ENCODE results near the gene MCF2L.
"Not testable (repeated sequence)": the region's sequence is repeated elsewhere in the genome, so short reads cannot be mapped to it uniquely, and the experiment has no call there.

Gene MCF2L

GRCh38 chr13:113029487-113030258 lies 60.7 kb downstream of the MCF2L start:
- Histone ChIP-seq H3K4me3 (ENCODE audit: insufficient read depth, low read length, poor library complexity, severe bottlenecking) (no peak overlapping the region), H4K20me1 (ENCODE audit: low read depth, low read length) (no peaks in the 10 kb centered on the region), H3K4me2 (ENCODE audit: low read depth, low read length, poor library complexity, severe bottlenecking) (no peak overlapping the region), H3F3A (ENCODE audit: insufficient read depth) (no peaks in the 10 kb centered on the region), H3K27ac (ENCODE audit: low read depth, low read length) (no peak overlapping the region), H2AFZ (ENCODE audit: low read depth, low read length, severe bottlenecking) (no peak overlapping the region), H3K9me3 (ENCODE audit: insufficient read depth, low read length) (no peaks in the 10 kb centered on the region), H3K9me2 (replicated peaks; ENCODE audit: insufficient read depth, low read length) (no peaks in the 10 kb centered on the region), H3K79me2 (ENCODE audit: insufficient read depth, low read length) (no peaks in the 10 kb centered on the region), H3K27me3 (ENCODE audit: low read length) (no peaks in the 10 kb centered on the region), H3K9ac (ENCODE audit: low read length) (no peak overlapping the region), H3K36me3 (ENCODE audit: low read length) (no peaks in the 10 kb centered on the region)
- TF ChIP-seq CTCF (IDR thresholded peaks at IDR 0.05; ENCODE audit: insufficient read depth, low read length, poor library complexity, severe bottlenecking) (peak; percentile 95), EZH2phosphoT487 (conservative IDR thresholded peaks at IDR 0.05; ENCODE audit: low read length) (no peak)

DNA sequence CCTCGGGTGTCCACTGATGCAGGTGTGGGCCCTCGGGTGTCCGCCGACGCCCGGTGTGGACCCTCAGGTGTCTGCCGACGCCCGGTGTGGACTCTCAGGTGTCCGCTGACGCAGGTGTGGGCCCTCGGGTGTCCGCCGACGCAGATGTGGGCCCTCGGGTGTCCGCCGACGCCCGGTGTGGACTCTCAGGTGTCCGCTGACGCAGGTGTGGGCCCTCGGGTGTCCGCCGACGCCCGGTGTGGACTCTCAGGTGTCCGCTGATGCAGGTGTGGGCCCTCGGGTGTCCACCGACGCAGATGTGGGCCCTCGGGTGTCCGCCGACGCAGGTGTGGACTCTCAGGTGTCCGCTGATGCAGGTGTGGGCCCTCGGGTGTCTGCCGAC lies 61.2 kb downstream of the MCF2L start:
- H4K20me1 ChIP-seq (ENCODE audit: low read depth, low read length); H3K9ac ChIP-seq (ENCODE audit: low read length); H3K4me2 ChIP-seq (ENCODE audit: low read depth, low read length, poor library complexity, severe bottlenecking); H3F3A ChIP-seq (ENCODE audit: insufficient read depth); H3K36me3 ChIP-seq (ENCODE audit: low read length); H3K9me2 ChIP-seq (replicated peaks; ENCODE audit: insufficient read depth, low read length); H2AFZ ChIP-seq (ENCODE audit: low read depth, low read length, severe bottlenecking); H3K27ac ChIP-seq (ENCODE audit: low read depth, low read length); H3K79me2 ChIP-seq (ENCODE audit: insufficient read depth, low read length); H3K27me3 ChIP-seq (ENCODE audit: low read length); H3K4me3 ChIP-seq (ENCODE audit: insufficient read depth, low read length, poor library complexity, severe bottlenecking); H3K9me3 ChIP-seq (ENCODE audit: insufficient read depth, low read length): not testable (repeated sequence)

- no peaks in the 10 kb centered on the region for H3K79me2 ChIP-seq (ENCODE audit: insufficient read depth, low read length)
- no peaks in the 10 kb centered on the region for H4K20me1 ChIP-seq (ENCODE audit: low read depth, low read length)
- no peaks in the 10 kb centered on the region for H3F3A ChIP-seq (ENCODE audit: insufficient read depth)
- no peak overlapping the region for H3K9ac ChIP-seq (ENCODE audit: low read length)
- no peaks in the 10 kb centered on the region for H3K9me3 ChIP-seq (ENCODE audit: insufficient read depth, low read length)
- H3K27me3 ChIP-seq (ENCODE audit: low read length): no peaks in the 10 kb centered on the region
- H3K36me3 ChIP-seq (ENCODE audit: low read length): no peaks in the 10 kb centered on the region
- H3K4me2 ChIP-seq (ENCODE audit: low read depth, low read length, poor library complexity, severe bottlenecking): no peak overlapping the region
- no peak overlapping the region for H3K27ac ChIP-seq (ENCODE audit: low read depth, low read length)
- no peaks in the 10 kb centered on the region for H3K9me2 ChIP-seq (replicated peaks; ENCODE audit: insufficient read depth, low read length)
- no peak overlapping the region for H2AFZ ChIP-seq (ENCODE audit: low read depth, low read length, severe bottlenecking)
- TF ChIP-seq CTCF (IDR thresholded peaks at IDR 0.05; ENCODE audit: insufficient read depth, low read length, poor library complexity, severe bottlenecking) (no peak), EZH2phosphoT487 (conservative IDR thresholded peaks at IDR 0.05; ENCODE audit: low read length) (no peak)
- no peak overlapping the region for H3K4me3 ChIP-seq (ENCODE audit: insufficient read depth, low read length, poor library complexity, severe bottlenecking)
Observed at GRCh38 chr13:113031465-113031864, 62.5 kb downstream of the MCF2L start.

DNA sequence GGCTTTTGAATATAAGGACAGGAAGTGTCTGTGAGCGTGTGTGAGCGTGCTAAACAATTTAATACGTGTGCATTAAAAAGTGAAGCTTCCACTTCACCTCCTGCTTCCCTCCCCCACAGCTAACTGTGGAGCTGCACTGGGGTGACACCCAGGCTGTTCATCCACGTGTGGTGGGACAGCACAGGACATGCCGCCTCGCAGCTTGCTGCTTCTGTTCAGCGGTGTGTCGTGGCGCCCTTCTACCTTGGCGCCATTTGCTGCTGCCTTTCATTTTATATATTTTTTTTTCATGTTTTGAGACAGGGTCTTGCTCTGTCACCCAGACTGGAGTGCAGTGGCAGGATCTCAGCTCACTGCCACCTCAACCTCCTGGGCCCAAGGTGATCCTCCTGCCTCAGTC lies 63.3 kb downstream of the MCF2L start:
- no peaks in the 10 kb centered on the region for H3F3A ChIP-seq (ENCODE audit: insufficient read depth)
- H3K36me3 ChIP-seq (ENCODE audit: low read length): no peaks in the 10 kb centered on the region
- H3K27me3 ChIP-seq (ENCODE audit: low read length): no peaks in the 10 kb centered on the region
- no peaks in the 10 kb centered on the region for H3K79me2 ChIP-seq (ENCODE audit: insufficient read depth, low read length)
- H4K20me1 ChIP-seq (ENCODE audit: low read depth, low read length): no peaks in the 10 kb centered on the region
- H3K9me2 ChIP-seq (replicated peaks; ENCODE audit: insufficient read depth, low read length): no peaks in the 10 kb centered on the region
- no peak overlapping the region for H3K4me2 ChIP-seq (ENCODE audit: low read depth, low read length, poor library complexity, severe bottlenecking)
- H3K9ac ChIP-seq (ENCODE audit: low read length): no peak overlapping the region
- no peak overlapping the region for H2AFZ ChIP-seq (ENCODE audit: low read depth, low read length, severe bottlenecking)
- no peaks in the 10 kb centered on the region for H3K9me3 ChIP-seq (ENCODE audit: insufficient read depth, low read length)
- TF ChIP-seq CTCF (IDR thresholded peaks at IDR 0.05; ENCODE audit: insufficient read depth, low read length, poor library complexity, severe bottlenecking): no peak
- no peak for TF ChIP-seq EZH2phosphoT487 (conservative IDR thresholded peaks at IDR 0.05; ENCODE audit: low read length)
- no peak overlapping the region for H3K27ac ChIP-seq (ENCODE audit: low read depth, low read length)
- H3K4me3 ChIP-seq (ENCODE audit: insufficient read depth, low read length, poor library complexity, severe bottlenecking): no peak overlapping the region
